ENCODE measurements around the gene TOMM7. TPM values are rescaled to one million over a fixed set of nuclear protein-coding genes. Genes with fewer than 3 reads are reported as not detected.

Gene TOMM7
- total RNA-seq, 2 donors from 2014 or later: 95.0 to 123 TPM

GRCh38 chr7:22858274-22858639 lies 35.6 kb upstream of the TOMM7 start:
- Histone ChIP-seq H3K36me3 (no peaks in the 10 kb centered on the region), H3K4me1 (ENCODE audit: control insufficient read depth in 1 of 2, low read depth in 2 of 2) (peaks cover 17 to 52% of the 10 kb centered on the region in 2 donors), H3K27ac (peak overlapping the region; percentile 73 to 78), H3K9me3 (no peaks in the 10 kb centered on the region), H3K4me3 (no peak overlapping the region), H3K27me3 (replicated peaks; ENCODE audit: insufficient read depth) (no peaks in the 10 kb centered on the region)
- TF ChIP-seq, protein P1, sequence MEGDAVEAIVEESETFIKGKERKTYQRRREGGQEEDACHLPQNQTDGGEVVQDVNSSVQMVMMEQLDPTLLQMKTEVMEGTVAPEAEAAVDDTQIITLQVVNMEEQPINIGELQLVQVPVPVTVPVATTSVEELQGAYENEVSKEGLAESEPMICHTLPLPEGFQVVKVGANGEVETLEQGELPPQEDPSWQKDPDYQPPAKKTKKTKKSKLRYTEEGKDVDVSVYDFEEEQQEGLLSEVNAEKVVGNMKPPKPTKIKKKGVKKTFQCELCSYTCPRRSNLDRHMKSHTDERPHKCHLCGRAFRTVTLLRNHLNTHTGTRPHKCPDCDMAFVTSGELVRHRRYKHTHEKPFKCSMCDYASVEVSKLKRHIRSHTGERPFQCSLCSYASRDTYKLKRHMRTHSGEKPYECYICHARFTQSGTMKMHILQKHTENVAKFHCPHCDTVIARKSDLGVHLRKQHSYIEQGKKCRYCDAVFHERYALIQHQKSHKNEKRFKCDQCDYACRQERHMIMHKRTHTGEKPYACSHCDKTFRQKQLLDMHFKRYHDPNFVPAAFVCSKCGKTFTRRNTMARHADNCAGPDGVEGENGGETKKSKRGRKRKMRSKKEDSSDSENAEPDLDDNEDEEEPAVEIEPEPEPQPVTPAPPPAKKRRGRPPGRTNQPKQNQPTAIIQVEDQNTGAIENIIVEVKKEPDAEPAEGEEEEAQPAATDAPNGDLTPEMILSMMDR (IDR thresholded peaks at IDR 0.05): no peak
- ATAC-seq (ENCODE audit: insufficient number of reproducible peaks, low FRiP score, low read depth): no peak
- DNase-seq (ENCODE audit: low spot score): no peak

GRCh38 chr7:22856416-22856815 lies 33.8 kb upstream of the TOMM7 start:
- ATAC-seq (ENCODE audit: insufficient number of reproducible peaks, low FRiP score, low read depth) (no peak), DNase-seq (ENCODE audit: low spot score) (no peak)
- no peaks in the 10 kb centered on the region for H3K36me3 ChIP-seq
- TF ChIP-seq, protein P1 (IDR thresholded peaks at IDR 0.05): no peak
- no peaks in the 10 kb centered on the region for H3K9me3 ChIP-seq
- H3K27ac ChIP-seq: peak overlapping the region; percentile 89 to 90
- peaks cover 17 to 52% of the 10 kb centered on the region in 2 donors for H3K4me1 ChIP-seq (ENCODE audit: control insufficient read depth in 1 of 2, low read depth in 2 of 2)
- H3K4me3 ChIP-seq: no peak overlapping the region
- H3K27me3 ChIP-seq (replicated peaks; ENCODE audit: insufficient read depth): no peaks in the 10 kb centered on the region

DNA sequence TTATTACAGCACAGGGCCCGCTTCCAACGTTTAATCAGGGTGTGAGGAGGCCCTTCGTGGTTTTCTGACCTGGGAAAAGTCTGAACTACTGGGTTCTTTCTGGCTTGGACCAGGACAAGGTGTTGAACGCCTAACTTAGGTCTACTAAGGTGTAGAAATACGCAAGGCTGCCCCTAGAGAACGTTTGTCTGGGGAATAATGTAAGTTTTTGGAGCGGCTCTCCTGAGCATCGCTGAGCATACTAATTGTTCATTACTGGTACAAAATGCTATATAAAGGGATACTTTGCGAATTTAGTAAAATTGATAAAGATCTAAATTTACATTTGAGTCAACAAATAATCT lies 32.4 kb upstream of the TOMM7 start:
- H3K27me3 ChIP-seq (replicated peaks; ENCODE audit: insufficient read depth): no peaks in the 10 kb centered on the region
- no peaks in the 10 kb centered on the region for H3K36me3 ChIP-seq
- H3K27ac ChIP-seq: peak overlapping the region; percentile 89 to 90
- DNase-seq (ENCODE audit: low spot score) (no peak), ATAC-seq (ENCODE audit: insufficient number of reproducible peaks, low FRiP score, low read depth) (no peak)
- H3K4me3 ChIP-seq: peak overlapping the region; percentile 92
- peaks cover 15 to 42% of the 10 kb centered on the region in 2 donors for H3K4me1 ChIP-seq (ENCODE audit: control insufficient read depth in 1 of 2, low read depth in 2 of 2)
- no peaks in the 10 kb centered on the region for H3K9me3 ChIP-seq
- TF ChIP-seq, protein P1 (IDR thresholded peaks at IDR 0.05): no peak

DNA sequence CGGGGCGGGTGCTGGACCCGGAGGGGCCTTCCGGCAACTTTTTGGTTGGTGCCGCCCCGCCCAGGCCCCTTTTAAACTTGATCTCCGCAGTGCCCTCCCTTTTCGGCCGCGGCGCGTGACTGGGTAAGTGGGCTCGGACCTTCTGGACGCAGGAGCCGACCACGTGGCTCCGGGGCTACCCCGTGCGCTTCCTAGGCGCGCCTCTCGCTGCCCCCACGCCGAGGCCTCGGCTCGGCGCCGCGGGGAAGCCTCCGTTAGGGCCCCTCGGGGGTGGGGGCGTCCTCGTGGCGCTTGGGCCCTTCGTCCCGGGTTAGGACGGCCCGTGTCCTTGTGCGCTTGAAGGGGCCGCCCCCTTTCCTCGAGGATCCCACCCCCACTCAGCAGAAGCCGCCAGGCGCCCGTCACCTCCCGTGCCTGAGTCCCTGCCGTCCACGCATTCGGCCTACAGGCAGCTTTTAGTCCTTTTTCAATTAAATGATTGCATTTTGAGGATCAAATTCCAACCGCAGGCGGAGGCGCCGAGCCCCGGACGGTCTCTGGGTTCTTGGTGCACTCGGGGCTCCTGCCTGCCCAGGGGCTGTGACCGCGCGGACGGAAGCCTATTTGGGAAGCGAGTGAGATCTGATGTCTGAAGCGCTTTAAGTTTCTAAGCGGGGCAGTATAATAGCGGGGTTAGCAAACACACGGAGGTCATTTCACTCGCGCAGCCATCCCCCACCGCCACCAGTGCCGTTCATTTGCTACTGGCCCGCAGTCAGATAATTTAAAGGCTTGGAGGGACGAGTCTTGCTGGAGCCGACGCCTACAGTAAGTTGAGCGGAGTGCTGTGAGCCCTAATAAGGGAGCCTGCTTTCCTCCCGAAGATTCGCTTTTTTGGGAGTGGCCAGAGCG lies 31.8 kb upstream of the TOMM7 start:
- DNase-seq (ENCODE audit: low spot score): peak; percentile 66
- H3K4me1 ChIP-seq (ENCODE audit: control insufficient read depth in 1 of 2, low read depth in 2 of 2): peaks cover 11 to 36% of the 10 kb centered on the region in 2 donors
- H3K27ac ChIP-seq: peak overlapping the region; percentile 89 to 90
- no peaks in the 10 kb centered on the region for H3K27me3 ChIP-seq (replicated peaks; ENCODE audit: insufficient read depth)
- ATAC-seq (ENCODE audit: insufficient number of reproducible peaks, low FRiP score, low read depth): peak; percentile 56
- no peaks in the 10 kb centered on the region for H3K36me3 ChIP-seq
- TF ChIP-seq, protein P1 (IDR thresholded peaks at IDR 0.05): peak; percentile 1
- no peaks in the 10 kb centered on the region for H3K9me3 ChIP-seq
- peak overlapping the region; percentile 92 for H3K4me3 ChIP-seq

DNA sequence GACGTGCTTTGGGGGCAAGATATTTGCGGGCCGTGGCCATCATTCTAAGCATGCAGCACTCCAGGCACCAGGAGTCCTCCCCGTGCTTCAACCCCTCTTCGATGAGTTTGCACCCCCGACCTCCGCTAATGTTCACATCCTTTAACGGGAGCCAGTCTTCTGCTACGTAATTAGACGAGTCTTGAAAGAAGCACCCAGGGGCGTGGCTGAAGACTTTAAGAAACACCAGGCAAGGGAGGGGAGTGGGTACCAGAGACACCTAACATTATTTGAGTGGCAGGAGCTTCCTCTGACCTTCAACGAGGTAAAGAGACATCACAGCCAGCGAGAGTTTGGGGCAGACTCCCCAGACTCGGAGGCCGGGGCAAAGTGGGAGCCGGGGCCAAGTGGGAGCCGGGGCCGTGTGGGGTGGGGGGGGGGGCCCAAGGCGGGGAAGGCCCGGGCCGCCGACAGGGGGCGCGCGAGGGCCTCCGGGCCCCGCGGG lies 31.1 kb upstream of the TOMM7 start:
- H3K27me3 ChIP-seq (replicated peaks; ENCODE audit: insufficient read depth): no peaks in the 10 kb centered on the region
- ATAC-seq (ENCODE audit: insufficient number of reproducible peaks, low FRiP score, low read depth): peak; percentile 8
- TF ChIP-seq, protein P1 (IDR thresholded peaks at IDR 0.05): peak; percentile 89
- H3K4me3 ChIP-seq: peak overlapping the region; percentile 92
- H3K4me1 ChIP-seq (ENCODE audit: control insufficient read depth in 1 of 2, low read depth in 2 of 2): peaks cover 7 to 29% of the 10 kb centered on the region in 2 donors
- H3K9me3 ChIP-seq: no peaks in the 10 kb centered on the region
- DNase-seq (ENCODE audit: low spot score): peak; percentile 11
- peak overlapping the region; percentile 7 to 90 for H3K27ac ChIP-seq
- no peaks in the 10 kb centered on the region for H3K36me3 ChIP-seq
